Bronchial epithelial cell (primary cell): ENCODE measurements around the gene KRT74. TPM values are rescaled to one million over a fixed set of nuclear protein-coding genes. Genes with fewer than 3 reads are reported as not detected.
A peak's percentile ranks its signal among the peaks of the same experiment; 100 is the strongest.

ENCODE experiments used
- DNase-seq: peaks from one replicate; pipeline ENCODE4 v3.0.0-alpha.2; 2010; ENCODE audit warnings: low read depth
- FAIRE-seq: peaks from 2 replicates; lab custom pipeline; 2011; peaks lifted over from hg19 to GRCh38; lab: Jason Lieb, UNC
- H3K27me3 ChIP-seq: 2 replicates; pipeline ENCODE4 v1.5.1; 2011; ENCODE audit warnings: low read length; ENCODE audit not compliant: control insufficient read depth, insufficient read depth
- H3K36me3 ChIP-seq: 2 replicates; pipeline ENCODE4 v1.5.1; 2011; ENCODE audit warnings: low read length; ENCODE audit not compliant: control insufficient read depth, insufficient read depth
- H3K4me3 ChIP-seq: 2 replicates; pipeline ENCODE4 v1.5.1; 2011; ENCODE audit warnings: mild to moderate bottlenecking, low read depth, low read length, control low read depth
- total RNA-seq: library from RNA; depleted of rRNA; stranded (reverse); fragments of >200 nt; gene quantifications from 2 replicates; pipeline ENCODE4 v1.2.1, GENCODE V29; 2014
- TF ChIP-seq, protein P1 (sequence below): IDR thresholded peaks from 2 replicates; pipeline ENCODE4 v1.5.1; 2011; ENCODE audit warnings: mild to moderate bottlenecking, moderate library complexity, low read length, control low read depth, inconsistent platforms; ENCODE audit not compliant: insufficient read depth, severe bottlenecking

Gene KRT74
- total RNA-seq, 1 donor from 2014 or later, result not detected

DNA sequence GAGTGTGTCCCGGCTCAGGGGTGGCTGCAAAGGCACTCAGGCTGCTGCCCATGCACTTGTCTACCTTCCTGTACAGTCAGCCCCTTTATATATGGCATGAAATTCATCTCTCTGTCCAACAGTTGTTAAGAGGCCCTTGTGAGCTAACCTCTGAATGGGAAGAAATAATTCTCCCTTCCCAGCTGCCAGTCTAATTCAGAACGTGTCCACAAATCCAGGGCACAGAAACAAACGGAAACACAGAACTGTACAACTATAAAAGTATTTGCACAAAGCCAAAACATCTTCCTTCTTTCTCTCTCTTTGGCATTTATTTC lies 54.3 kb downstream of the KRT74 start:
- Histone ChIP-seq H3K36me3 (peaks cover 26% of the 10 kb centered on the region), H3K27me3 (no peaks in the 10 kb centered on the region), H3K4me3 (peak overlapping the region; percentile 56)
- DNase-seq (no peak), FAIRE-seq (no peak)
- TF ChIP-seq, protein P1, sequence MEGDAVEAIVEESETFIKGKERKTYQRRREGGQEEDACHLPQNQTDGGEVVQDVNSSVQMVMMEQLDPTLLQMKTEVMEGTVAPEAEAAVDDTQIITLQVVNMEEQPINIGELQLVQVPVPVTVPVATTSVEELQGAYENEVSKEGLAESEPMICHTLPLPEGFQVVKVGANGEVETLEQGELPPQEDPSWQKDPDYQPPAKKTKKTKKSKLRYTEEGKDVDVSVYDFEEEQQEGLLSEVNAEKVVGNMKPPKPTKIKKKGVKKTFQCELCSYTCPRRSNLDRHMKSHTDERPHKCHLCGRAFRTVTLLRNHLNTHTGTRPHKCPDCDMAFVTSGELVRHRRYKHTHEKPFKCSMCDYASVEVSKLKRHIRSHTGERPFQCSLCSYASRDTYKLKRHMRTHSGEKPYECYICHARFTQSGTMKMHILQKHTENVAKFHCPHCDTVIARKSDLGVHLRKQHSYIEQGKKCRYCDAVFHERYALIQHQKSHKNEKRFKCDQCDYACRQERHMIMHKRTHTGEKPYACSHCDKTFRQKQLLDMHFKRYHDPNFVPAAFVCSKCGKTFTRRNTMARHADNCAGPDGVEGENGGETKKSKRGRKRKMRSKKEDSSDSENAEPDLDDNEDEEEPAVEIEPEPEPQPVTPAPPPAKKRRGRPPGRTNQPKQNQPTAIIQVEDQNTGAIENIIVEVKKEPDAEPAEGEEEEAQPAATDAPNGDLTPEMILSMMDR, result no peak

DNA sequence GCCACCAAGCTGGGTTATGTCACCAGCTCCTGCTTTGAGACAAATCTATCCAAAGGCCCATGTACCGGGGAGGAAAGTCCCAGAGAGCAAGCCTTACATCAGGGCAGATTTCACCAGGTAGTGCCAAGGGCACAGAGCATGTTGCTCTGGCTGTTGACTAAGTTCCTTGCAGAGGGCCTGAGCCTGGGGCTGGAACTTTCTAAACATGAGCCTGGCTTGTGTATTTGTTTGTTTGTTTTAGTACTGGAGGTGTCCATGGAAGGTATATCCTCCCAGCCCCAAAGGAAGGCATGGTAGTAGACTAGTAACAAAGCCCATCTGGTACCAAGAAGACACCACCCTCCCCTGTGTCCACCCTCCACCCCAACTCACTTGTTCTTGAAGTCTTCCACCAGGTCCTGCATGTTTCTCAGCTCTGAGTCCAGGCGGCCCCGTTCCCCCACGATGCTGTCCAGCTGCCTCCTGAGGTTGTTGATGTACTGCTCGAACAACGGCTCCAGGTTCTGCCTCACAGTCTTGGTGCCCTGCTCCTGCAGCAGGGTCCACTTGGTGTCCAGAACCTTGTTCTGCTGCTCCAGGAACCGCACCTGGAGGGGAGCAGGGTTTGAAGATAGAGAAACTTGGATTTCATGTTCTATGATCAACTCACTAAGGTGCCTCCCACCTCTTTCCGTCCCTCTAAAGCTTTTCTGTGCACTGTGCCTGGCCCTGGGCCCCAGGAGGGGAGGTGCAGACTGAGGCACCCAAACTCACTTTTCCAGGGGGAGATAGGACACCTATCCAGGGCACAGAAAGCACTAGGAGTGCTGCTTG lies 54.9 kb downstream of the KRT74 start:
- DNase-seq, result no peak
- TF ChIP-seq, protein P1, result no peak
- peak; percentile 70 for FAIRE-seq
- no peaks in the 10 kb centered on the region for H3K27me3 ChIP-seq
- H3K36me3 ChIP-seq, result peaks cover 26% of the 10 kb centered on the region
- H3K4me3 ChIP-seq, result peak overlapping the region; percentile 56

DNA sequence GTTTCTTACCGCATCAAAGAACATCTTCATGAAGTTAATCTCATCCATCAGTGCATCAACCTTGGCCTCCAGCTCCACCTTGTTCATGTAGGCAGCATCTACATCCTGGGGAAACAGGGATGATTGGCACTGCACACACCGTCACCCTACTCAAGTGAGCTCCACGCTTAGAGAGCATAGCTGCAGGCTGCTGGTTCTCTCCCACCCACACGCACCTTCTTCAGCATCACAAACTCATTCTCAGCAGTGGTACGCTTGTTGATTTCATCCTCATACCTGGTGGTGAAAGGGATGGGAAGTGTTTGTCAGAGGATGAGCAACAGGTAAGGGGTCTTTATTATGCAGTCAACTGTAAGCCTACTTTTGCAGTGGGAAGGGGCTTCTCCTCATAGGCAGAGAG lies 55.8 kb downstream of the KRT74 start:
- H3K36me3 ChIP-seq, result peaks cover 26% of the 10 kb centered on the region
- FAIRE-seq, result peak; percentile 43
- H3K27me3 ChIP-seq, result no peaks in the 10 kb centered on the region
- peak; percentile 63 for DNase-seq
- H3K4me3 ChIP-seq, result peak overlapping the region; percentile 56
- TF ChIP-seq, protein P1, result no peak

DNA sequence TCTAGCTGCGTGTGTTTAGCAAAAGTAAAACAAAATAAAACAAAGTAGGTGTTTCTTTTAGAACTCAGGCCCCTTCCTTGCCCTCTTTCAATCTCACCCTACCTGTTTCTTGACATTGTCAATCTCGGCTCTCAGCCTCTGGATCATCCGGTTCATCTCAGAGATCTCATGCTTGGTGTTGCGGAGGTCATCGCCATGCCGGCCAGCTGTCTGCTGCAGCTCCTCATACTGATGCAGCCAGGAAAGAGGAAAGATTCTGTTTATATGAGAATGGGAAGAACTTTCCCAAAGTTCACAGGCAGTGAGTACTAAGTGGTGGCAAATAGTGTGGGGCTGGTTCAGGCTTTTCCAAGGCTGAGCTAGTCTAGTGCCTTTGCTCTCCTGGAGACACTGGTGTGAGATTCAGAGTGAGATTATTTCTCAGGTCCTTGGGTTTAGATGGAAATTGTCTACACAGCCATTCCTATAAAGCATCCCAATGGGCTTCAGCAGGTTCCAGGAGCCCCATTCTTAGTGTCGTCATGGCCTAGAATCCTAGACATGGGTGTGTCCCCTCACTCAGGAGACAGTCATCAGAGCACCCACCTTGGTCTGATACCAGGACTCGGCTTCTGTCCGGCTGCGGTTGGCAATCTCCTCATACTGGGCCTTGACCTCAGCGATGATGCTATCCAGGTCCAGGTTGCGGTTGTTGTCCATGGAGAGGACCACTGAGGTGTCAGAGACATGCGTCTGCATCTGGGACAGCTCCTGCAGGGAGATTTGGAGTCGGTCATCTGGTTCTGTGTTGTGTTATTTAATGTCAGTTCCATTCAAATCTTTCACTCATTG lies 56.4 kb downstream of the KRT74 start:
- Histone ChIP-seq H3K27me3 (no peaks in the 10 kb centered on the region), H3K36me3 (peaks cover 26% of the 10 kb centered on the region), H3K4me3 (peak overlapping the region; percentile 1)
- TF ChIP-seq, protein P1, result no peak
- DNase-seq (peak; percentile 51), FAIRE-seq (peak; percentile 50)

DNA sequence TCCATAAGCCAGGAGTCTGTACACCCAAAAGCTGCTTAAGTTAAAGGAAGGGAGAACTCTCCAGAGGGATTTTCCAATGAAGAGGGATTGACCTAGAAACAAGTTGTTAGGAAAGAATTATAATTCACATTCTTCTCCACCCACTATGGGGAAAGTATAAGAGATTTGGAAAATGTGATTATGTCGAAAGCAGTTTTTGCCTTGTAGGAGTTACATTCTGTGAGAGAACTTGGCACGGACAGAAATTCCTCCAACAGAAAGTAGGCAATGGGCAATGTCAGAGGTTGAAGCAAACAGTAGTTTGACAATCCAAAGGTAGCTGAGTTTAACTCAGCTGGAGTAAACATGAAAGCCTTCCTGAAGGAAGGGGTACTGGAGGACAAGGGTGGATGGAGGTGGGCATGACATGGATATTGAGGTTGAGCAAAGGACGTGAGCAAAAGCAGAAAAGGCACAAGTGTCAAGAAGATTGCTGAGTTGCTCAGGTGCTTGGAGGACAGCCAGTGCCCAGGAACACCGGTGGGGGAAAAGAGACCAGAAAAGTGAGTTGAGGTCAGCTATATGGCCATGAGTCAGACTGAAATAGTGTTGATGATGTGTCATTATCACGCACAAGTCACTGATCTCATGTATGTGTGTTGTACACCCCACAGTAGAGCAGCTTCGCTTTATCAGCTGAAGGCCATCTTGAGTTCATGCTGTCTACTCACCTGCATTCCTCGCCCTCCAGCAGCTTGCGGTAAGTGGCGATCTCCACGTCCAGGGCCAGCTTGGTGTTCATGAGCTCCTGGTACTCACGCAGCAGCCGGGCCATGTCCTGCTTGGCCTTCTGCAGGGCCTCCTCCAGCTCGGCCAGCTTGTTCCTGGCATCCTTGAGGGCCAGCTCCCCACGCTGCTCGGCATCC lies 57.5 kb downstream of the KRT74 start:
- FAIRE-seq (peak; percentile 96), DNase-seq (peak; percentile 89)
- TF ChIP-seq, protein P1, result no peak
- peaks cover 26% of the 10 kb centered on the region for H3K36me3 ChIP-seq
- no peaks in the 10 kb centered on the region for H3K27me3 ChIP-seq
- H3K4me3 ChIP-seq, result no peak overlapping the region
